ENCODE results near the gene RYR3.

RYR3 gene

DNA sequence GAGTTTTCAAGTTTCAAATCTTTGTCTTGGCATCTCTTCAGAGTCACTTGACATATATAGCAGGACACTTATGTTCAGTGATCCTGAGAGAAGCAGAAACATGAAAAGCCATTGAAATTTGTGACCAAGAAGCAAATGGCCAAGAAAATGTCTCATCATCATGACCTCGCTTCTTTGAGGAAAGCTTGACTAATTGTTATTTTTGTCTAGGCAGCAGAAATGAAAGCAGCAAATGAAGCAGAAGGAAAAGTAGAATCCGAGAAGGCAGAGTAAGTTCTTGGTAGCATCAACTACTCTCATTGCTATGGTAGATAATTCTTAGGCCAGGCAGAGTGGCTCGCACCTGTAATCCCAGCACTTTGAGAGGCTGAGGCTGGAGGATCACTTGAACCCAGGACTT is 529.8 kb downstream of the RYR3 start:
- peaks cover 0 to 21% (median 4%) of the 10 kb centered on the region in 3 donors for H3K36me3 ChIP-seq
- TF ChIP-seq, protein P1, sequence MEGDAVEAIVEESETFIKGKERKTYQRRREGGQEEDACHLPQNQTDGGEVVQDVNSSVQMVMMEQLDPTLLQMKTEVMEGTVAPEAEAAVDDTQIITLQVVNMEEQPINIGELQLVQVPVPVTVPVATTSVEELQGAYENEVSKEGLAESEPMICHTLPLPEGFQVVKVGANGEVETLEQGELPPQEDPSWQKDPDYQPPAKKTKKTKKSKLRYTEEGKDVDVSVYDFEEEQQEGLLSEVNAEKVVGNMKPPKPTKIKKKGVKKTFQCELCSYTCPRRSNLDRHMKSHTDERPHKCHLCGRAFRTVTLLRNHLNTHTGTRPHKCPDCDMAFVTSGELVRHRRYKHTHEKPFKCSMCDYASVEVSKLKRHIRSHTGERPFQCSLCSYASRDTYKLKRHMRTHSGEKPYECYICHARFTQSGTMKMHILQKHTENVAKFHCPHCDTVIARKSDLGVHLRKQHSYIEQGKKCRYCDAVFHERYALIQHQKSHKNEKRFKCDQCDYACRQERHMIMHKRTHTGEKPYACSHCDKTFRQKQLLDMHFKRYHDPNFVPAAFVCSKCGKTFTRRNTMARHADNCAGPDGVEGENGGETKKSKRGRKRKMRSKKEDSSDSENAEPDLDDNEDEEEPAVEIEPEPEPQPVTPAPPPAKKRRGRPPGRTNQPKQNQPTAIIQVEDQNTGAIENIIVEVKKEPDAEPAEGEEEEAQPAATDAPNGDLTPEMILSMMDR (IDR thresholded peaks at IDR 0.05) = no peak
- H3K4me1 ChIP-seq = no peaks in the 10 kb centered on the region
- no peaks in the 10 kb centered on the region for H3K9me3 ChIP-seq
- intact Hi-C loops (cut with DNase I; ENCODE audit: low total_unique reads) = no loop called here
- H3K4me3 ChIP-seq = no peak overlapping the region
- no peak overlapping the region for H3K27ac ChIP-seq
- H3K27me3 ChIP-seq = no peaks in the 10 kb centered on the region
- no peak for DNase-seq

DNA sequence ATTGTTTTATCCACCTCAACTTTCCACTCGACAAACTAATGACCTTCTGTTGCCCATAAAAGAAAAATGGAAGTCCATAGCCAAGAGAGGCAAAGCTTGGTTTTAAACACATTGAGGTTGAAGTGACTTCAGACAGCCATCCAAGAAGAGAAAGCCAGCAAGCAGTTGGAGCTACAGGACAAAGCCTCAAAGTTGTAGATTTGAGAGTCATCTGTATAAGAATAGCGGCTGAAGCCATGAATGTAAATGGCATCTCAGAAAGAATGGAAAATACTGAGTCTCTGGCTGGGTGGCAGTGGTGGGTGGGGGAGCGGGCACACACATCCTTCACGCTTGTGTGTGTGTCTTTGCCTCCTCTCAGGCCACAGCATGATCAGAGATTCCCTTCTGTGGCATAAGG is 533.4 kb downstream of the RYR3 start:
- peaks cover 0 to 5% (median 0%) of the 10 kb centered on the region in 3 donors for H3K36me3 ChIP-seq
- TF ChIP-seq, protein P1 (IDR thresholded peaks at IDR 0.05) = no peak
- H3K4me1 ChIP-seq = no peaks in the 10 kb centered on the region
- no peak for DNase-seq
- H3K9me3 ChIP-seq = no peaks in the 10 kb centered on the region
- H3K27me3 ChIP-seq = no peaks in the 10 kb centered on the region
- intact Hi-C loops (cut with DNase I; ENCODE audit: low total_unique reads) = no loop called here
- no peak overlapping the region for H3K27ac ChIP-seq
- H3K4me3 ChIP-seq = no peak overlapping the region

DNA sequence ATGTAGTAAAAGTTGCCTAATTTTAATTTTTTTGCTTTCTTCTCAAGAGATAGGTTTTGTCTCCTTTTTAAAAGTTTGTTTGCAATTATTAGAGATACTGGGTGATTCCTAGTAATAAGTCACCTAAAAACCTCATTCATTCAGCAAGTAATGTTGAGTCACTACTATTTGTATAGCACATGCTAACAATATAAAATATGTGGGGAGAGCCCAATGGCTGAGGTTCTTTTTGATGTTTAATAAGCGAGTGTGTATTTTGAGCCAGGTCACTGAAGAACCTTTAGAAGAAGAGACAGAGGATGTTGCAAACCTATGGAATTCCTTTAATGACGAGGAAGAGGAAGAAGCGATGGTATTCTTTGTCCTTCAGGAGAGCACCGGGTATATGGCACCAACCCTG is 533.8 kb downstream of the RYR3 start:
- H3K27ac ChIP-seq = no peak overlapping the region
- H3K4me3 ChIP-seq = no peak overlapping the region
- intact Hi-C loops (cut with DNase I; ENCODE audit: low total_unique reads) = no loop called here
- no peaks in the 10 kb centered on the region for H3K9me3 ChIP-seq
- TF ChIP-seq, protein P1 (IDR thresholded peaks at IDR 0.05) = no peak
- H3K4me1 ChIP-seq = no peaks in the 10 kb centered on the region
- H3K27me3 ChIP-seq = no peaks in the 10 kb centered on the region
- DNase-seq = no peak
- peaks cover 0 to 5% (median 0%) of the 10 kb centered on the region in 3 donors for H3K36me3 ChIP-seq

DNA sequence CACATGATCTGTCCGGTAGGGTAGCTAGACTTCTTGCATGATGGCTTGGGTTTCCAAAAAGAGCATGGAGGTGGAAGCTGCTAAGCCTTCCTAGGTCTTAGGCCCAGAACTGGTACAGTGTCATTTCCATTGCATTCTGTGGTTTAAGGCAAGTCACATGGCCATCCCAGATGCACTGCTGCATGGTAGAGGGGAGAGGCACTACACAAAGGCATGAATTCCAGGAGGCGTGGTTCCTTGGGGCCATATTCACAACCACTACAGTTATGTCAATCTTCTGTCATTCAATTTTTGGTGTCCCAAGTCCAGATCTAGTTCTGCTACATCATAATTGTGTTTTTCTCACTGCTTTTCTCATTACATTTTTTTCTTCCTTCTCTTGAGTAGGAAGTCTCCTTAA is 535.4 kb downstream of the RYR3 start:
- H3K4me3 ChIP-seq = no peak overlapping the region
- no peaks in the 10 kb centered on the region for H3K27me3 ChIP-seq
- no peak for DNase-seq
- intact Hi-C loops (cut with DNase I; ENCODE audit: low total_unique reads) = no loop called here
- H3K9me3 ChIP-seq = no peaks in the 10 kb centered on the region
- H3K36me3 ChIP-seq = no peaks in the 10 kb centered on the region
- H3K4me1 ChIP-seq = no peaks in the 10 kb centered on the region
- TF ChIP-seq, protein P1 (IDR thresholded peaks at IDR 0.05) = no peak
- H3K27ac ChIP-seq = no peak overlapping the region

DNA sequence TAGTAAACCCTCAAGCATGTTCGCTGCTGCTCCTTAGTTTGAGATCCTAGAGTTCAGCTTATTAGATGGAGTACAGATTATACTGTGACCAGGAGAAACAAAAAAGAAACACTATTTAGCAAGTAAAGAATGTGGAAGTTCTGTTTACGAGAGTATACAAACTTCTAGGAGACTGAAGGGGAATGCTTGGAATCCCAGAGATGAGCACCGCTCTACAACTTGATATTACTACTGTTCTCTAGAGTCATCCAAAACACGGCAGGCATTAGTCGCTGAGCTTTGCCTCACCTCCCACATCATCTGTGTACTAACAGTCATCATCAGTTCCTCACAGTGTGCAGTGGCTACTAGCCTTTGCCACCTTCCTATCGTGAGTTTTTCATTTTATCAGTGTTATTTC is 536.1 kb downstream of the RYR3 start:
- Histone ChIP-seq H3K27ac (no peak overlapping the region), H3K4me1 (no peaks in the 10 kb centered on the region), H3K36me3 (no peaks in the 10 kb centered on the region), H3K4me3 (no peak overlapping the region), H3K9me3 (no peaks in the 10 kb centered on the region), H3K27me3 (no peaks in the 10 kb centered on the region)
- no peak for DNase-seq
- intact Hi-C loops (cut with DNase I; ENCODE audit: low total_unique reads) = no loop called here
- TF ChIP-seq, protein P1 (IDR thresholded peaks at IDR 0.05) = no peak

DNA sequence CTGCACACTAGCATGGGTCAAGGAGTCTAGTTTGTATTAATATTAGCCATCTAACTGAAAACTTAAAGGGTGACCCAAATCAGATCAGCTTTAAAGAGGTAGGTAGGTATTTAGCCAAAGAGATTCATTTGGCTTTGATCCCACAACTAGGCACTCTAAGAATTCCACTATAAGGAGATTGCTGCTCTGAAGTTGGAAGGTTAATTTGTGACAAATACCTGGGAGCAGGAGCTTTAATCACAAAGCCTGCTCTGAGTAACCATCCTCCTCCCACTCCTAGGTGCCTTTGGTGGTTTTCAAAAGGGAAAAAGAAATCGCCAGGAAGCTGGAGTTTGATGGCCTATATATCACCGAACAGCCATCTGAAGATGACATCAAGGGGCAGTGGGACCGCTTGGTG is 537.2 kb downstream of the RYR3 start:
- no peak for DNase-seq
- no peaks in the 10 kb centered on the region for H3K4me1 ChIP-seq
- intact Hi-C loops (cut with DNase I; ENCODE audit: low total_unique reads) = no loop called here

More for the DNA sequence above, 537.2 kb downstream of the RYR3 start:
- Histone ChIP-seq H3K27ac (no peak overlapping the region), H3K4me3 (no peak overlapping the region), H3K9me3 (no peaks in the 10 kb centered on the region), H3K36me3 (no peaks in the 10 kb centered on the region), H3K27me3 (no peaks in the 10 kb centered on the region)
- TF ChIP-seq, protein P1 (IDR thresholded peaks at IDR 0.05) = no peak

Data from tibial artery (tissue), 4 donors.